Ramos (cell line): ENCODE measurements around the gene DYNC1LI1.
"Not testable (repeated sequence)": the region's sequence is repeated elsewhere in the genome, so short reads cannot be mapped to it uniquely, and the experiment has no call there.

Experiments
- in situ Hi-C: fragments of 300-500 bp; cut with MboI; formaldehyde crosslinking; loops from one replicate; pipeline ENCODE4 v1.14.3; 2022; ENCODE audit warnings: low sequenced_read_pairs; ENCODE audit not compliant: unreplicated experiment

Gene DYNC1LI1

GRCh38 chr3:32586356-32586755, 15.7 kb upstream of the DYNC1LI1 start:
- in situ Hi-C loops: no loop called here

- in situ Hi-C loops: no loop called here
Measured at GRCh38 chr3:32584660-32585059, 14.0 kb upstream of the DYNC1LI1 start.

- in situ Hi-C loops: no loop called here
Measured at GRCh38 chr3:32583708-32584107, 13.1 kb upstream of the DYNC1LI1 start.

- in situ Hi-C loops: not testable (repeated sequence)
Measured at GRCh38 chr3:32578669-32579068, 8.0 kb upstream of the DYNC1LI1 start.

GRCh38 chr3:32577581-32578556, 7.2 kb upstream of the DYNC1LI1 start:
- in situ Hi-C loops: no loop called here

- in situ Hi-C loops: no loop called here
Measured at GRCh38 chr3:32577174-32577573, 6.5 kb upstream of the DYNC1LI1 start.

- in situ Hi-C loops: no loop called here
Measured at GRCh38 chr3:32575451-32576113, 4.9 kb upstream of the DYNC1LI1 start.

GRCh38 chr3:32571192-32571485, 481 bp upstream of the DYNC1LI1 start:
- in situ Hi-C loops: no loop called here

- in situ Hi-C loops: no loop called here
Measured at GRCh38 chr3:32569540-32570420, 878 bp downstream of the DYNC1LI1 start.

- in situ Hi-C loops: no loop called here
Measured at GRCh38 chr3:32568953-32569352, 1.7 kb downstream of the DYNC1LI1 start.

- in situ Hi-C loops: no loop called here
Measured at GRCh38 chr3:32564195-32564594, 6.5 kb downstream of the DYNC1LI1 start.

- in situ Hi-C loops: no loop called here
Measured at GRCh38 chr3:32562640-32563039, 8.0 kb downstream of the DYNC1LI1 start.

- in situ Hi-C loops: no loop called here
Measured at GRCh38 chr3:32557640-32558352, 12.9 kb downstream of the DYNC1LI1 start.

GRCh38 chr3:32556332-32556731, 14.3 kb downstream of the DYNC1LI1 start:
- in situ Hi-C loops: no loop called here

GRCh38 chr3:32553973-32554372, 16.7 kb downstream of the DYNC1LI1 start:
- in situ Hi-C loops: no loop called here

GRCh38 chr3:32553459-32553858, 17.2 kb downstream of the DYNC1LI1 start:
- in situ Hi-C loops: no loop called here

GRCh38 chr3:32552013-32552412, 18.6 kb downstream of the DYNC1LI1 start:
- in situ Hi-C loops: no loop called here

GRCh38 chr3:32551496-32551895, 19.2 kb downstream of the DYNC1LI1 start:
- in situ Hi-C loops: no loop called here

GRCh38 chr3:32551087-32551486, 19.6 kb downstream of the DYNC1LI1 start:
- in situ Hi-C loops: no loop called here

GRCh38 chr3:32545305-32545704, 25.4 kb downstream of the DYNC1LI1 start:
- in situ Hi-C loops: no loop called here
